OCI-LY1 (cell line): Measurements from ENCODE around the gene CYB561.
"Not testable (repeated sequence)": the region's sequence is repeated elsewhere in the genome, so short reads cannot be mapped to it uniquely, and the experiment has no call there.

Source experiments
- CTCF ChIP-seq: fragments of 200-600 bp; sonication (generic), shearing (Covaris generic); IDR thresholded peaks from 2 replicates; pipeline ENCODE4 v1.5.1; 2017; ENCODE audit warnings: mild to moderate bottlenecking, antibody characterized with exemption, low read length, moderate library complexity, mixed read lengths
- EZH2 ChIP-seq: fragments of 200-600 bp; sonication (generic), shearing (Covaris generic); IDR thresholded peaks from 2 replicates; pipeline ENCODE4 v1.8.0; 2017; ENCODE audit warnings: borderline replicate concordance, mixed run types, mild to moderate bottlenecking, antibody characterized with exemption, low read length, moderate library complexity, mixed read lengths

GRCh38 chr17:63454357-63454756, 8.3 kb upstream of the CYB561 start:
- not testable (repeated sequence) for TF ChIP-seq CTCF, EZH2
